Kasumi-1 (cell line): ENCODE results near the gene OBSL1.
A peak's percentile ranks its signal among the peaks of the same experiment; 100 is the strongest.

ENCODE experiments used
- DNase-seq, 2 experiments: peaks; one replicate each; lab custom pipeline; 2025; lab: John Stamatoyannopoulos, UW

Gene OBSL1

GRCh38 chr2:219596954-219597551 is 25.7 kb upstream of the OBSL1 start:
- DNase-seq, result peak in 1 of 2 experiments; percentile 26

GRCh38 chr2:219595256-219595655 is 23.9 kb upstream of the OBSL1 start:
- peak; percentile 35 to 44 for DNase-seq

- no peak for DNase-seq
These were observed 21.8 kb upstream of the OBSL1 start for GRCh38 chr2:219593154-219593553.

- DNase-seq, result no peak
These were observed 21.4 kb upstream of the OBSL1 start for GRCh38 chr2:219592736-219593135.

GRCh38 chr2:219591091-219591490 is 19.8 kb upstream of the OBSL1 start:
- DNase-seq, result no peak

- DNase-seq, result no peak
These were observed 10.0 kb upstream of the OBSL1 start for GRCh38 chr2:219581346-219581745.

GRCh38 chr2:219578811-219579613 is 7.7 kb upstream of the OBSL1 start:
- DNase-seq, result no peak

GRCh38 chr2:219576505-219577388 is 5.4 kb upstream of the OBSL1 start:
- no peak for DNase-seq

- no peak for DNase-seq
These were observed 4.5 kb upstream of the OBSL1 start for GRCh38 chr2:219575566-219576504.

- DNase-seq, result no peak
These were observed 3.4 kb upstream of the OBSL1 start for GRCh38 chr2:219574484-219575311.

GRCh38 chr2:219573166-219573565 is 1.8 kb upstream of the OBSL1 start:
- DNase-seq, result peak; percentile 2 to 86

- no peak for DNase-seq
These were observed 1.1 kb upstream of the OBSL1 start, which contains the start of gene INHA for GRCh38 chr2:219572237-219573001. Gene INHA (plus strand): TSS chr2:219572310. CDS start chr2:219572375, 65 bp downstream.

GRCh38 chr2:219570924-219571310 is 422 bp downstream of the OBSL1 start:
- DNase-seq, result no peak

- no peak for DNase-seq
These were observed 980 bp downstream of the OBSL1 start for GRCh38 chr2:219570194-219570923.

GRCh38 chr2:219569635-219570034 is 1.7 kb downstream of the OBSL1 start:
- DNase-seq, result no peak

- DNase-seq, result no peak
These were observed 2.3 kb downstream of the OBSL1 start for GRCh38 chr2:219569041-219569440.

- no peak for DNase-seq
These were observed 3.5 kb downstream of the OBSL1 start for GRCh38 chr2:219567791-219568361.

- DNase-seq, result no peak
These were observed 4.2 kb downstream of the OBSL1 start for GRCh38 chr2:219567131-219567530.

GRCh38 chr2:219566640-219567039 is 4.7 kb downstream of the OBSL1 start:
- no peak for DNase-seq
